ENCODE measurements around the gene SELENOM. TPM values are rescaled to one million over a fixed set of nuclear protein-coding genes. Genes with fewer than 3 reads are reported as not detected.

Gene SELENOM
- total RNA-seq, 4 donors from 2014 or later: 37.4 to 72.1 (median 56.0) TPM

GRCh38 chr22:31123292-31123602 lies 15.9 kb upstream of the SELENOM start:
- Histone ChIP-seq H3K27ac (no peak overlapping the region), H3K9me3 (no peaks in the 10 kb centered on the region), H3K4me3 (peak overlapping the region; percentile 31), H3K36me3 (no peaks in the 10 kb centered on the region), H3K27me3 (no peaks in the 10 kb centered on the region), H3K4me1 (peaks cover 20% of the 10 kb centered on the region)
- TF ChIP-seq CTCF (IDR thresholded peaks at IDR 0.05) (no peak), POLR2AphosphoS5 (IDR thresholded peaks at IDR 0.05) (no peak), EP300 (IDR thresholded peaks at IDR 0.05) (no peak), POLR2A (IDR thresholded peaks at IDR 0.05) (no peak)
- WGBS: 82% methylated on average over 4 of the region's 4 CpGs
- no peak for DNase-seq (ENCODE audit: low spot score in 2 of 2)

GRCh38 chr22:31122532-31123291 lies 15.3 kb upstream of the SELENOM start, which contains the start of gene INPP5J:
TSS of gene INPP5J (plus strand) at chr22:31122966. CDS start at chr22:31123015, 49 bp downstream.
- TF ChIP-seq EP300 (IDR thresholded peaks at IDR 0.05) (no peak), CTCF (IDR thresholded peaks at IDR 0.05) (no peak), POLR2AphosphoS5 (IDR thresholded peaks at IDR 0.05) (no peak), POLR2A (IDR thresholded peaks at IDR 0.05) (no peak)
- peak within 1 kb of the TSS; percentile 31 for H3K4me3 ChIP-seq
- 42% methylated on average over 4 of the region's 10 CpGs for WGBS
- H3K4me1 ChIP-seq: peaks cover 20% of the 10 kb centered on the region
- no peaks in the 10 kb centered on the region for H3K36me3 ChIP-seq
- no peaks in the 10 kb centered on the region for H3K27me3 ChIP-seq
- no peaks in the 10 kb centered on the region for H3K9me3 ChIP-seq
- no peak for DNase-seq (ENCODE audit: low spot score in 2 of 2)
- no peak within 1 kb of the TSS for H3K27ac ChIP-seq

GRCh38 chr22:31122196-31122531 lies 14.8 kb upstream of the SELENOM start:
- no peaks in the 10 kb centered on the region for H3K27me3 ChIP-seq
- H3K4me3 ChIP-seq: no peak overlapping the region
- H3K36me3 ChIP-seq: no peaks in the 10 kb centered on the region
- 62% methylated on average over 2 of the region's 2 CpGs for WGBS
- H3K9me3 ChIP-seq: no peaks in the 10 kb centered on the region
- peaks cover 18% of the 10 kb centered on the region for H3K4me1 ChIP-seq
- H3K27ac ChIP-seq: no peak overlapping the region
- no peak for TF ChIP-seq POLR2A (IDR thresholded peaks at IDR 0.05)
- no peak for TF ChIP-seq CTCF (IDR thresholded peaks at IDR 0.05)
- no peak for TF ChIP-seq EP300 (IDR thresholded peaks at IDR 0.05)
- no peak for TF ChIP-seq POLR2AphosphoS5 (IDR thresholded peaks at IDR 0.05)
- no peak for DNase-seq (ENCODE audit: low spot score in 2 of 2)

GRCh38 chr22:31121403-31121802 lies 14.0 kb upstream of the SELENOM start:
- Histone ChIP-seq H3K4me1 (peaks cover 17% of the 10 kb centered on the region), H3K27me3 (no peaks in the 10 kb centered on the region), H3K27ac (no peak overlapping the region), H3K9me3 (no peaks in the 10 kb centered on the region), H3K36me3 (no peaks in the 10 kb centered on the region), H3K4me3 (no peak overlapping the region)
- DNase-seq (ENCODE audit: low spot score in 2 of 2): no peak
- 95% methylated on average over 4 of the region's 4 CpGs for WGBS
- TF ChIP-seq CTCF (IDR thresholded peaks at IDR 0.05) (no peak), POLR2AphosphoS5 (IDR thresholded peaks at IDR 0.05) (no peak), EP300 (IDR thresholded peaks at IDR 0.05) (no peak), POLR2A (IDR thresholded peaks at IDR 0.05) (no peak)

- WGBS: 80% methylated on average over 1 of the region's 1 CpG
- H3K9me3 ChIP-seq: no peaks in the 10 kb centered on the region
- TF ChIP-seq EP300 (IDR thresholded peaks at IDR 0.05) (no peak), CTCF (IDR thresholded peaks at IDR 0.05) (no peak), POLR2AphosphoS5 (IDR thresholded peaks at IDR 0.05) (no peak)
- no peak for DNase-seq (ENCODE audit: low spot score in 2 of 2)
- H3K27ac ChIP-seq: no peak overlapping the region
- H3K27me3 ChIP-seq: no peaks in the 10 kb centered on the region
- no peak overlapping the region for H3K4me3 ChIP-seq
- peaks cover 17% of the 10 kb centered on the region for H3K4me1 ChIP-seq
- H3K36me3 ChIP-seq: no peaks in the 10 kb centered on the region
Measured at GRCh38 chr22:31120642-31121041, 13.3 kb upstream of the SELENOM start.
